Liver (tissue), 9 donors: ENCODE data around the gene PMIS2. TPM values are rescaled to one million over a fixed set of nuclear protein-coding genes. Genes with fewer than 3 reads are reported as not detected.

Experiments
- DNase-seq: peaks from one replicate; pipeline ENCODE4 v3.0.0-alpha.2; 2017; ENCODE audit warnings: low spot score
- H3K27ac ChIP-seq, 2 donors: one replicate each; pipeline ENCODE4 v1.7.0; 2013; ENCODE audit warnings: inconsistent platforms in 2 of 2, low read length in 2 of 2, control low read depth in 1 of 2, low read depth in 1 of 2, mild to moderate bottlenecking in 1 of 2
- H3K27me3 ChIP-seq, 4 donors: one replicate each; pipeline versions ENCODE4 v1.6.1 to v1.7.0; 2013; ENCODE audit warnings: low read length in 3 of 4, inconsistent platforms in 1 of 4, mild to moderate bottlenecking in 1 of 4, moderate library complexity in 1 of 4; ENCODE audit not compliant: control insufficient read depth in 4 of 4, insufficient read depth in 4 of 4
- H3K36me3 ChIP-seq, 4 donors: one replicate each; pipeline versions ENCODE4 v1.6.1 to v1.7.0; 2013; ENCODE audit warnings: low read length in 3 of 4, mild to moderate bottlenecking in 3 of 4, low read depth in 1 of 4, moderate library complexity in 1 of 4; ENCODE audit not compliant: control insufficient read depth in 4 of 4, insufficient read depth in 3 of 4
- H3K4me1 ChIP-seq, 4 donors: one replicate each; pipeline versions ENCODE4 v1.6.1 to v1.7.0; 2013; ENCODE audit warnings: low read length in 3 of 4, mild to moderate bottlenecking in 3 of 4, moderate library complexity in 1 of 4; ENCODE audit not compliant: control insufficient read depth in 4 of 4, insufficient read depth in 4 of 4
- H3K4me3 ChIP-seq, 3 donors: one replicate each; pipeline versions ENCODE4 v1.6.1 to v1.7.0; 2013; ENCODE audit warnings: low read length in 3 of 3, control low read depth in 1 of 3, low read depth in 1 of 3, mild to moderate bottlenecking in 1 of 3
- H3K9ac ChIP-seq, 2 donors: one replicate each; pipeline ENCODE4 v1.7.0; 2013; ENCODE audit warnings: low read length in 2 of 2, mild to moderate bottlenecking in 2 of 2, moderate library complexity in 2 of 2, control low read depth in 1 of 2, low read depth in 1 of 2
- H3K9me3 ChIP-seq, 4 donors: one replicate each; pipeline versions ENCODE4 v1.6.1 to v1.7.0; 2013; ENCODE audit warnings: low read length in 3 of 4; ENCODE audit not compliant: control insufficient read depth in 4 of 4
- ATF3 ChIP-seq: IDR thresholded peaks from 2 replicates; pipeline ENCODE4 v1.6.1; 2016; ENCODE audit warnings: antibody characterized with exemption
- CTCF ChIP-seq: fragments of 150-350 bp; IDR thresholded peaks from 2 replicates; pipeline ENCODE4 v1.5.1; 2017; ENCODE audit warnings: improper control_type of control experiment, low read depth, low read length; ENCODE audit not compliant: missing input control
- EGR1 ChIP-seq, 2 donors: IDR thresholded peaks; 2 replicates each; pipeline ENCODE4 v1.6.1; 2016 to 2018; ENCODE audit warnings: antibody characterized with exemption in 2 of 2, low read depth in 2 of 2
- FOXA1 ChIP-seq: IDR thresholded peaks from 2 replicates; pipeline ENCODE4 v1.6.1; 2016; ENCODE audit warnings: antibody characterized with exemption
- FOXA2 ChIP-seq: IDR thresholded peaks from 2 replicates; pipeline ENCODE4 v1.6.1; 2016; ENCODE audit warnings: antibody characterized with exemption
- GABPA ChIP-seq, 2 donors: IDR thresholded peaks in 1 of 2; conservative IDR thresholded peaks in 1 of 2; 2 replicates each; pipeline ENCODE4 v1.6.1; 2016; ENCODE audit warnings: antibody characterized with exemption in 2 of 2, mild to moderate bottlenecking in 1 of 2, moderate library complexity in 1 of 2
- HNF4G ChIP-seq: IDR thresholded peaks from 2 replicates; pipeline ENCODE4 v1.6.1; 2016; ENCODE audit warnings: antibody characterized with exemption
- NR2F2 ChIP-seq: IDR thresholded peaks from 2 replicates; pipeline ENCODE4 v1.6.1; 2016; ENCODE audit warnings: antibody characterized with exemption
- RAD21 ChIP-seq, 2 donors: IDR thresholded peaks; 2 replicates each; pipeline ENCODE4 v1.6.1; 2016; ENCODE audit warnings: antibody characterized with exemption in 2 of 2, mild to moderate bottlenecking in 2 of 2
- SP1 ChIP-seq: IDR thresholded peaks from 2 replicates; pipeline ENCODE4 v1.6.1; 2018; ENCODE audit warnings: antibody characterized with exemption, mild to moderate bottlenecking
- TAF1 ChIP-seq: conservative IDR thresholded peaks from 2 replicates; pipeline ENCODE4 v1.6.1; 2016; ENCODE audit warnings: antibody characterized with exemption, mild to moderate bottlenecking
- YY1 ChIP-seq: IDR thresholded peaks from 2 replicates; pipeline ENCODE4 v1.6.1; 2016; ENCODE audit warnings: antibody characterized with exemption, mild to moderate bottlenecking
- WGBS: extraction: QIAGEN DNeasy Blood & Tissue Kit; methylation state at CpG from one replicate; pipeline ENCODE4 v1.1.7; 2013; 5-methylcytosine and 5-hydroxymethylcytosine counted together
- polyA plus RNA-seq, 2 donors: library from polyadenylated mRNA; stranded (reverse) in 1 of 2; unstranded in 1 of 2; fragments of 200-250 nt in 1 of 2; fragments of >200 nt in 1 of 2; fragmentation: Nextera tagmentation in 1 of 2; extraction: Ambion mirVana in 1 of 2; gene quantifications; one replicate each; pipeline versions ENCODE4 v1.2.1 to v1.2.3, GENCODE V29; 2013 to 2015
- total RNA-seq, 2 donors: library from RNA; depleted of rRNA; stranded (reverse); fragments of >200 nt; gene quantifications; one replicate each; pipeline ENCODE4 v1.2.3, GENCODE V29; 2014
- TF ChIP-seq, protein P1 (sequence below): IDR thresholded peaks from 2 replicates; pipeline ENCODE4 v1.6.1; 2016; ENCODE audit warnings: antibody characterized with exemption
- TF ChIP-seq, protein P2 (sequence below): IDR thresholded peaks from 2 replicates; pipeline ENCODE4 v1.6.1; 2016; ENCODE audit warnings: antibody characterized with exemption
- donor health status: healthy.
- donor health status: healthy.
- donor health status: healthy.
- donor health status: healthy.
- donor health status: healthy.

The PMIS2 gene
- total and polyA plus RNA-seq, 4 donors: not detected

- Histone ChIP-seq H3K9me3 (no peaks in the 10 kb centered on the region), H3K4me3 (no peak overlapping the region), H3K36me3 (no peaks in the 10 kb centered on the region), H3K9ac (no peak overlapping the region), H3K4me1 (peaks cover 0 to 7% (median 4%) of the 10 kb centered on the region in 4 donors), H3K27me3 (peaks cover 0 to 4% (median 3%) of the 10 kb centered on the region in 4 donors), H3K27ac (no peak overlapping the region)
- DNase-seq: no peak
- TF ChIP-seq EGR1 (IDR thresholded peaks at IDR 0.05; ENCODE audit: low read depth in 2 of 2) (no peak), RAD21 (IDR thresholded peaks at IDR 0.05) (no peak), FOXA1 (no peak), CTCF (no peak), GABPA (IDR thresholded peaks at IDR 0.05 in 1 of 2, conservative IDR thresholded peaks at IDR 0.05 in 1 of 2) (no peak), TAF1 (no peak), NR2F2 (no peak), YY1 (no peak), SP1 (no peak), FOXA2 (no peak), HNF4G (no peak), ATF3 (no peak)
- TF ChIP-seq, protein P1, sequence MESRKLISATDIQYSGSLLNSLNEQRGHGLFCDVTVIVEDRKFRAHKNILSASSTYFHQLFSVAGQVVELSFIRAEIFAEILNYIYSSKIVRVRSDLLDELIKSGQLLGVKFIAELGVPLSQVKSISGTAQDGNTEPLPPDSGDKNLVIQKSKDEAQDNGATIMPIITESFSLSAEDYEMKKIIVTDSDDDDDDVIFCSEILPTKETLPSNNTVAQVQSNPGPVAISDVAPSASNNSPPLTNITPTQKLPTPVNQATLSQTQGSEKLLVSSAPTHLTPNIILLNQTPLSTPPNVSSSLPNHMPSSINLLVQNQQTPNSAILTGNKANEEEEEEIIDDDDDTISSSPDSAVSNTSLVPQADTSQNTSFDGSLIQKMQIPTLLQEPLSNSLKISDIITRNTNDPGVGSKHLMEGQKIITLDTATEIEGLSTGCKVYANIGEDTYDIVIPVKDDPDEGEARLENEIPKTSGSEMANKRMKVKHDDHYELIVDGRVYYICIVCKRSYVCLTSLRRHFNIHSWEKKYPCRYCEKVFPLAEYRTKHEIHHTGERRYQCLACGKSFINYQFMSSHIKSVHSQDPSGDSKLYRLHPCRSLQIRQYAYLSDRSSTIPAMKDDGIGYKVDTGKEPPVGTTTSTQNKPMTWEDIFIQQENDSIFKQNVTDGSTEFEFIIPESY: no peak
- TF ChIP-seq, protein P2, sequence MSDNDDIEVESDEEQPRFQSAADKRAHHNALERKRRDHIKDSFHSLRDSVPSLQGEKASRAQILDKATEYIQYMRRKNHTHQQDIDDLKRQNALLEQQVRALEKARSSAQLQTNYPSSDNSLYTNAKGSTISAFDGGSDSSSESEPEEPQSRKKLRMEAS: no peak
- WGBS: 87% methylated on average over 9 of the region's 9 CpGs
Measured at GRCh38 chr19:35556025-35556590, 29.9 kb upstream of the PMIS2 start.

DNA sequence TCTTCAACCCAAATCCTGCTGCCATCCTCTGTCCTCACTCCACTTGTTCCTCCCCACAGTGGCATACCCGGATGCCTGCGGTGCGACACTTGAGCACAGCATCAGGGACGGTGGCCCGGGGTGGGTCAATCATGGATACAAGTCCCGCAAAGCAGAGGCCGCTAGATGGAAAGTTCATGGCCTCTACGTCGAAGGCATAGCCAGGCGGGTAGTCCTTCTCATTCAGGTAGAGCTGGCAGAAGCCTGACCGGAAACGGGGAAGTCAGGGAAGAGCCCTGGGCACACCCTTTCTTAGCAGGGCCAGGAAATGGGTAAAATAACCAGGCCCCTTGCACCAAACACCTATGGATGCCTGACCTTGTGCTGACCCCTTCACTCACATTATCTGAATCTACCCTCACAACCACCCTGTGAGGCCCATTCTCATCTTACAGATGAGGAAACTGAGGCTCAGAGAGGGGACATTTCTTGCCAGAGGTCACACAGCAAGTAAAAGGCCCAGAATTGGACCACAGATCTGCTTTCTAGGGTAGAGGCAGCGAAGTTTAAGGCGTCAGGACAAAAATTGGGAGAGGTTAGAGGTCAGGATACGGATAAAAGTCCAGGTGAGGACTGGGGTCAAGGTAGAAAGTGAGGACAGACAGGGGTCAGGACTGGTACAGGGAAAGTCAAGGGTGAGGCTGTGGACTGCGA is 29.0 kb upstream of the PMIS2 start:
- H3K27me3 ChIP-seq: peaks cover 0 to 4% (median 3%) of the 10 kb centered on the region in 4 donors
- no peak for DNase-seq
- H3K36me3 ChIP-seq: no peaks in the 10 kb centered on the region
- H3K9me3 ChIP-seq: no peaks in the 10 kb centered on the region
- H3K4me1 ChIP-seq: peaks cover 0 to 7% (median 4%) of the 10 kb centered on the region in 4 donors
- H3K9ac ChIP-seq: no peak overlapping the region
- 89% methylated on average over 16 of the region's 16 CpGs for WGBS
- no peak for TF ChIP-seq CTCF
- no peak for TF ChIP-seq HNF4G
- H3K4me3 ChIP-seq: no peak overlapping the region
- no peak overlapping the region for H3K27ac ChIP-seq
